ENCODE data around the gene SGSM1. TPM values are rescaled to one million over a fixed set of nuclear protein-coding genes. Genes with fewer than 3 reads are reported as not detected.

Gene SGSM1
- total RNA-seq, 1 experiment from 2014 or later, result 5.1 TPM

- Histone ChIP-seq H3K27me3 (ENCODE audit: insufficient read depth, low read length) (no peaks in the 10 kb centered on the region), H3K4me2 (ENCODE audit: low read length) (peak overlapping the region; percentile 93), H3K4me1 (ENCODE audit: control insufficient read depth in 1 of 2, insufficient read depth in 2 of 2, low read length in 2 of 2) (peaks cover 46 to 68% of the 10 kb centered on the region in 2 experiments), H2AFZ (ENCODE audit: low read depth, low read length, poor library complexity, severe bottlenecking) (peak overlapping the region; percentile 11), H3K27ac (ENCODE audit: low read depth, low read length) (peak overlapping the region; percentile 98), H3K79me2 (ENCODE audit: insufficient read depth, low read length) (peaks cover 55% of the 10 kb centered on the region), H3K9me2 (ENCODE audit: insufficient read depth) (no peaks in the 10 kb centered on the region), H3K9me3 (ENCODE audit: control insufficient read depth in 1 of 2, insufficient read depth in 1 of 2, low read depth in 1 of 2, low read length in 2 of 2) (no peaks in the 10 kb centered on the region), H4K20me1 (ENCODE audit: insufficient read depth) (no peaks in the 10 kb centered on the region), H3K36me3 (ENCODE audit: control insufficient read depth in 1 of 2, insufficient read depth in 2 of 2, low read length in 2 of 2) (no peaks in the 10 kb centered on the region), H3K9ac (ENCODE audit: low read length) (peak overlapping the region; percentile 92), H3K4me3 (replicated peaks in 1 of 2; ENCODE audit: low read depth in 1 of 2, low read length in 2 of 2) (peak overlapping the region; percentile 86)
- ChIA-PET RAD21 (ENCODE audit: low non-redundant PET in 1 of 2, low total read pairs in 2 of 2, uncharacterized antibody in 2 of 2, unreplicated experiment in 2 of 2) (no interaction called here), CTCF (interaction anchor here (1.9 to 2.7 kb wide), 2 partner anchors 95 to 103 kb away, joined by 6 to 22 read pairs; no protein-coding TSS in a partner anchor), POLR2A (interaction anchor here (0.5 kb wide), 1 partner anchor 31 kb away, joined by 8 read pairs; no protein-coding TSS in a partner anchor)
- TF ChIP-seq POLR2AphosphoS5 (IDR thresholded peaks at IDR 0.05; ENCODE audit: low read depth, low read length), result no peak
- TF ChIP-seq ATF3 (IDR thresholded peaks at IDR 0.05), result no peak
- TF ChIP-seq ZFX (IDR thresholded peaks at IDR 0.05), result peak; percentile 45; the same call in 1 of the 2 replicates
- TF ChIP-seq MAX (IDR thresholded peaks at IDR 0.05), result 0 out of 2 replicates have a peak, but pooled peaks have one; percentile 35
- TF ChIP-seq ZBTB33 (IDR thresholded peaks at IDR 0.05; ENCODE audit: extremely low read depth, insufficient replicate concordance, low read length), result no peak
- no peak for TF ChIP-seq ZNF274 (IDR thresholded peaks at IDR 0.05; ENCODE audit: low read depth, low read length)
- DNase-seq (ENCODE audit: low read depth, low spot score), result no peak
- intact Hi-C loops (cut with micrococcal nuclease), result loop anchor here (5.0 kb wide), 1 partner anchor 74 kb away; no protein-coding TSS in a partner anchor
- ATAC-seq, result peak; percentile 6
- no TSS peak for BruUV-seq (replicated peaks)
Measured at GRCh38 chr22:24953384-24954113, 147.5 kb downstream of the SGSM1 start.
